Peyer's patch (tissue), 4 donors: ENCODE measurements around the gene PRRC2B. TPM values are rescaled to one million over a fixed set of nuclear protein-coding genes. Genes with fewer than 3 reads are reported as not detected.
A peak's percentile ranks its signal among the peaks of the same experiment; 100 is the strongest.
"Not testable (repeated sequence)": the region's sequence is repeated elsewhere in the genome, so short reads cannot be mapped to it uniquely, and the experiment has no call there.

Source experiments
- DNase-seq, 3 donors: peaks; one replicate each; pipeline ENCODE4 v3.0.0-alpha.2; 2017 to 2019
- H3K27ac ChIP-seq, 4 donors: fragments of 200-600 bp; sonication (generic); one replicate each; pipeline ENCODE4 v1.5.1; 2016 to 2019
- H3K27me3 ChIP-seq, 2 donors: fragments of 200-600 bp; sonication (generic); one replicate each; pipeline ENCODE4 v1.5.1; 2019
- H3K36me3 ChIP-seq, 3 donors: fragments of 200-600 bp; sonication (generic); one replicate each; pipeline ENCODE4 v1.5.1; 2016 to 2019
- H3K4me1 ChIP-seq, 4 donors: fragments of 200-600 bp; sonication (generic); one replicate each; pipeline ENCODE4 v1.5.1; 2016 to 2019
- H3K4me3 ChIP-seq, 4 donors: fragments of 200-600 bp; sonication (generic); 1 replicate in 3 of 4; 2 replicates in 1 of 4; pipeline ENCODE4 v1.5.1; 2016 to 2019; ENCODE audit warnings: mild to moderate bottlenecking in 1 of 4
- H3K9me3 ChIP-seq, 4 donors: fragments of 200-600 bp; sonication (generic); one replicate each; pipeline ENCODE4 v1.5.1; 2016 to 2019; ENCODE audit warnings: mild to moderate bottlenecking in 1 of 4
- POLR2A ChIP-seq, 2 donors: fragments of 450-650 bp; IDR thresholded peaks; one replicate each; pipeline ENCODE4 v1.5.1; 2017; ENCODE audit warnings: antibody characterized with exemption in 2 of 2, mild to moderate bottlenecking in 2 of 2, moderate library complexity in 2 of 2
- total RNA-seq, 4 donors: library from RNA; depleted of rRNA; stranded (reverse); fragments of >200 nt; gene quantifications; one replicate each; pipeline ENCODE4 v1.1.0, GENCODE V29; 2016
- TF ChIP-seq, protein P1 (sequence below), 6 experiments: fragments of 450-650 bp in 4 of 6; fragments of 200-600 bp in 2 of 6; sonication (generic) in 1 of 6; IDR thresholded peaks; one replicate each; pipeline ENCODE4 v1.5.1; 2017 to 2019; ENCODE audit warnings: antibody characterized with exemption in 6 of 6, mild to moderate bottlenecking in 3 of 6, moderate library complexity in 1 of 6

The PRRC2B gene
- total RNA-seq, 4 donors from 2014 or later = 109 to 174 (median 149) TPM

DNA sequence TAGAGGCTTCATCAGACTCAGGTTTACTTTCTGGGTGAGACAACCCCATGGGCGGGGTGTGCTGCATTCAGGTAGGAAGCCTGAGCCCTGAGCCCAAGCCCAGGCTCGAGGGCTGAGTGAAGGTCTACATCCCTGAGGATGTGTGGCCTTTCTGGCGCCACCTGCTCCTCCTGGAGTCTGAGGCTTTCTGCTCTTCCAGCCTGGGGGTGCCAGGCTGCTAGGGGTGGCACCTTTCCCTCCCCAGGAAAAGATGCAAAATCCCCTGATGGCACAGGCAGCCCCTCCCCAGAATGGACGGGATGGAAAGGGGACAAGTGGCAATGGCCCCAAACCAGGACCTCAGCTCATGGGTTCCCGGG, 44.4 kb upstream of the PRRC2B start:
- Histone ChIP-seq H3K36me3 (no peaks in the 10 kb centered on the region), H3K27ac (no peak overlapping the region), H3K4me1 (peaks cover 0 to 13% (median 0%) of the 10 kb centered on the region in 4 donors), H3K4me3 (peak overlapping the region in 1 of 4 donors; percentile 27), H3K9me3 (no peaks in the 10 kb centered on the region), H3K27me3 (no peaks in the 10 kb centered on the region)
- DNase-seq = no peak
- no peak for TF ChIP-seq POLR2A (IDR thresholded peaks at IDR 0.05)
- TF ChIP-seq, protein P1, sequence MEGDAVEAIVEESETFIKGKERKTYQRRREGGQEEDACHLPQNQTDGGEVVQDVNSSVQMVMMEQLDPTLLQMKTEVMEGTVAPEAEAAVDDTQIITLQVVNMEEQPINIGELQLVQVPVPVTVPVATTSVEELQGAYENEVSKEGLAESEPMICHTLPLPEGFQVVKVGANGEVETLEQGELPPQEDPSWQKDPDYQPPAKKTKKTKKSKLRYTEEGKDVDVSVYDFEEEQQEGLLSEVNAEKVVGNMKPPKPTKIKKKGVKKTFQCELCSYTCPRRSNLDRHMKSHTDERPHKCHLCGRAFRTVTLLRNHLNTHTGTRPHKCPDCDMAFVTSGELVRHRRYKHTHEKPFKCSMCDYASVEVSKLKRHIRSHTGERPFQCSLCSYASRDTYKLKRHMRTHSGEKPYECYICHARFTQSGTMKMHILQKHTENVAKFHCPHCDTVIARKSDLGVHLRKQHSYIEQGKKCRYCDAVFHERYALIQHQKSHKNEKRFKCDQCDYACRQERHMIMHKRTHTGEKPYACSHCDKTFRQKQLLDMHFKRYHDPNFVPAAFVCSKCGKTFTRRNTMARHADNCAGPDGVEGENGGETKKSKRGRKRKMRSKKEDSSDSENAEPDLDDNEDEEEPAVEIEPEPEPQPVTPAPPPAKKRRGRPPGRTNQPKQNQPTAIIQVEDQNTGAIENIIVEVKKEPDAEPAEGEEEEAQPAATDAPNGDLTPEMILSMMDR (IDR thresholded peaks at IDR 0.05) = no peak

DNA sequence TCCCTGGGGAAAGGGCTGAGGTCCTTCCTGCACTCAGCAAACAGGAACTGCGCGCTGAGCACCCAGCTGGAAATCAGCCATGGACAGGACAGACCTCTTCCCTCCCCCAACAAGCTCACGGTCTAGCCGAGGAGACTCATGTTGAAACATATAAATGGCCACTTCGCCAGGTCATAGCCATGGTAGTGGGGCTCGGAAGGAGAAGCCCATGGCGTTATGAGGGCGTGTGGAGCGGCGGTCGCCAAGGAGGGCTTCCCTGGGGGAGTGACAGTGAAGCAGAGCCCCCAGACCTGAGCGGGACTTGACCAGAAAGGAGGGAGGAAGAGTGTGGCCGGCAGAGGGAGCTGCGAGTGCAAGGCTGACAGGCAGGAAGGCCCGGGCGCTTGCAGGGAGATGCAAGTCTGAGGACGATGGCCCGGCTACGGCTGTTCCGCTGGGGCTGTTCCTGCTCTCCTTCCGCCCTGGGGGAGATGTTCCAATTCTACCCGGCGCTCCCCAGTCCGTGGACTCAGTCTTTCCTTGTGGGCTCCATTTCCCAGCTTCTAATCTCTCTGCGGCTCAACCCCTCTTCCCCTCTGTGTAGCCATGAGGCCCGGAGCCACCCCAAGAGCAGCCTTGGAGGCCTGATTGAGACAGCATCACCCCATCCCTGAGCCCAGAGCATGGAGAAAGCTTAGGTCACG, 43.9 kb upstream of the PRRC2B start:
- Histone ChIP-seq H3K27me3 (no peaks in the 10 kb centered on the region), H3K36me3 (no peaks in the 10 kb centered on the region), H3K4me3 (peak overlapping the region in 2 of 4 donors; percentile 27 to 37), H3K9me3 (no peaks in the 10 kb centered on the region), H3K27ac (no peak overlapping the region), H3K4me1 (peaks cover 0 to 13% (median 0%) of the 10 kb centered on the region in 4 donors)
- DNase-seq = peak; percentile 91 to 96 (median 92)
- TF ChIP-seq POLR2A (IDR thresholded peaks at IDR 0.05) = peak in 1 of 2 donors; percentile 14
- TF ChIP-seq, protein P1 (IDR thresholded peaks at IDR 0.05) = peak; percentile 62 to 90 (median 86)

DNA sequence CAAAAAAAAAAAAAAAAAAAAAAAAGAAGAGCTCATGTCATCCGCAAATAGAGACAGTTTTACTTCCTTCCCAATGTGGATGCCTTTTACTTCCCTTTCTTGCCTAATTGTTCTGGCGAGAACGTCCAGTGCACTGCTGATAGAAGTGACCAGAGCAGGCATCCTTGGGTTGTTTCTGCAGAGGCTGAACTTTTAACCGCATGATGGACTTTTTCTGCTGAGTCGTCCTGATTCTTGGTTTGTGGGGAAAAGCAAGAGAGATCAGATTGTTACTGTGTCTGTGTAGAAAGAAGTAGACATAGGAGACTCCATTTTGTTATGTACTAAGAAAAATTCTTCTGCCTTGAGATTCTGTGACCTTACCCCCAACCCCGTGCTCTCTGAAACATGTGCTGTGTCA, 37.4 kb upstream of the PRRC2B start:
- not testable (repeated sequence) for DNase-seq, H3K4me3 ChIP-seq, H3K4me1 ChIP-seq, H3K27me3 ChIP-seq, H3K36me3 ChIP-seq, H3K27ac ChIP-seq, H3K9me3 ChIP-seq

DNA sequence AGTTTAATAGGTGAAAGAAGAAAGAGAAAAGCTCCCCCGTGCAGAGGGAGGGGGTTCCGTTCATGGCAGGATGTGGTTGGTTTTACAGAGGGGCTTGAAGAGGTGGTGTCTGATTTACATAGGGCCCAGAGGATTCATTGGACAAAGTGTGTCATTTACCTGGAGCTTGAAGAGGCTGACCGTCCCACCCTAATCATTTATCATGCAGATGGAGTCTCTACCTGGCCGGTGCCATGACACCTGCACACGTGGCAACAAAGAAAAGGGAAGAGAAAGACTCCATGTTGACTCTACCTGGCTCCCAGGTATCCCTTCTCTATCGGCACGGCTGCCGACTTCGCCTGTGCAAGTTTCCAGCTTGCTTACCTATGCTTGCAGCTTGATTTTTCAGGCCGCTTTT, 35.3 kb upstream of the PRRC2B start:
- DNase-seq = no peak
- TF ChIP-seq POLR2A (IDR thresholded peaks at IDR 0.05) = no peak
- TF ChIP-seq, protein P1 (IDR thresholded peaks at IDR 0.05) = no peak
- no peak overlapping the region for H3K4me3 ChIP-seq

DNA sequence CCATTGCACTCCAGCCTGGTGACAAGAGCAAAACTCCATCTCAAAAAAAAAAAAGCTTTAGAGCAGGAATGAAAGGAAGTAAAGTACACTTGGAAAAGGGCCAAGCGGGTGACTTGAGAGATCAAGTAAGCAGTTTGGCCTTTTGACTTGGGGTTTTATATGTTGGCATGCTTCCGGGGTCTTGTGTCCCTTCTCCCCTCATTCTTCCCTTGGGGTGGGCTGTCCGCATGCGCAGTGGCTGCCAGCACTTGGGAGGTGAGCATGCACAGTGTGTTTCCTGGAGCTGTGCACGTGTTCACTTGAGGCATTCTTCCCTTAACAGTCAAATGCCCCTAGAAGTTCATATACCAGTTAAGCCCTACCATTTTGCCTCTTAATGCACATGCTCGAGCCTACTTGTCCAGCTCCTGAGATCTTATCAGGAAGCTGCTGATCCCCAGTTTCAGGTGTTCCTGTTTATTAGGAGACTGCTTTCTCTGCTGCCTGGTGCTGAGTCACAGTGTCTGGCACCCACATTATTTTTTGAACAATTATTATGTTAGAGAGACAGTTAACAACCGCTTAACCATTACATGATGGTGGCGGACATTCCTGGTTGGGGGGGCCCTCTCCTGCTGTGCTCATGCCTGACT, 32.6 kb upstream of the PRRC2B start:
- peak in 2 of 3 donors; percentile 64 to 71 for DNase-seq
- H3K27ac ChIP-seq = peak overlapping the region in 3 of 4 donors; percentile 27 to 79 (median 37)

More for the DNA sequence above, 35.3 kb upstream of the PRRC2B start:
- Histone ChIP-seq H3K27ac (no peak overlapping the region), H3K4me1 (no peaks in the 10 kb centered on the region), H3K9me3 (no peaks in the 10 kb centered on the region), H3K27me3 (no peaks in the 10 kb centered on the region), H3K36me3 (no peaks in the 10 kb centered on the region)

DNA sequence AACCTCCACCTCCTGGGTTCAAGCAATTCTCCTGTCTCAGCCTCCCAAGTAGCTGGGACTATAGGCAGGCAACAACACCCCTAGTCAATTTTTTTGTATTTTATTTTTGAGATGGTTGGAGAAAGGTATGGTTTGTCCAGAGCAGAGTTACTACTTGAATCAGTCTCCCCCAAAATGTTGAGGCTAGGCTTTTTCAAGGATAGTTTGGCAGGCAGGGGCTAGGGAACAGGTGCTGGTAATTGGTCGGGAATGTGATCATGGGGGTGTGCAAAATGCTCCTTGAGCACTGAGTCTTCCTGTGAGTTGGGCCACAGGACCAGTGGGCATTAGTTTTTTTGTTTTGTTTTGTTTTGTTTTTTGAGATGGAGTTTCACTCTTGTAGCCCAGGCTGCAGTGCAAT, 28.3 kb upstream of the PRRC2B start:
- Histone ChIP-seq H3K4me3 (no peak overlapping the region), H3K36me3 (no peaks in the 10 kb centered on the region), H3K9me3 (no peaks in the 10 kb centered on the region), H3K27ac (no peak overlapping the region), H3K27me3 (no peaks in the 10 kb centered on the region), H3K4me1 (no peaks in the 10 kb centered on the region)
- no peak for TF ChIP-seq POLR2A (IDR thresholded peaks at IDR 0.05)
- TF ChIP-seq, protein P1 (IDR thresholded peaks at IDR 0.05) = no peak
- DNase-seq = no peak

More for the DNA sequence above, 32.6 kb upstream of the PRRC2B start:
- TF ChIP-seq, protein P1 (IDR thresholded peaks at IDR 0.05) = no peak
- no peak for TF ChIP-seq POLR2A (IDR thresholded peaks at IDR 0.05)
- Histone ChIP-seq H3K4me1 (no peaks in the 10 kb centered on the region), H3K4me3 (no peak overlapping the region), H3K36me3 (no peaks in the 10 kb centered on the region), H3K9me3 (no peaks in the 10 kb centered on the region), H3K27me3 (no peaks in the 10 kb centered on the region)
